Stimulated activated CD8-positive, alpha-beta memory T cell treated with anti-CD3 and anti-CD28 coated beads, Interleukin-4, amount 100 ng/mL, for 1 hour (primary cell): Measurements from ENCODE around the gene MAN1C1.
"Not testable (repeated sequence)": the region's sequence is repeated elsewhere in the genome, so short reads cannot be mapped to it uniquely, and the experiment has no call there.

Experiments used
- DNase-seq, 2 donors: peaks; one replicate each; pipeline ENCODE4 v3.0.0-alpha.2; 2020; ENCODE audit warnings: low read depth in 2 of 2, low spot score in 1 of 2

Gene MAN1C1

GRCh38 chr1:25732821-25733220 is 116.2 kb downstream of the MAN1C1 start:
- DNase-seq, result no peak

GRCh38 chr1:25733271-25733670 is 116.7 kb downstream of the MAN1C1 start:
- no peak for DNase-seq

GRCh38 chr1:25734991-25735390 is 118.4 kb downstream of the MAN1C1 start:
- not testable (repeated sequence) for DNase-seq

DNA sequence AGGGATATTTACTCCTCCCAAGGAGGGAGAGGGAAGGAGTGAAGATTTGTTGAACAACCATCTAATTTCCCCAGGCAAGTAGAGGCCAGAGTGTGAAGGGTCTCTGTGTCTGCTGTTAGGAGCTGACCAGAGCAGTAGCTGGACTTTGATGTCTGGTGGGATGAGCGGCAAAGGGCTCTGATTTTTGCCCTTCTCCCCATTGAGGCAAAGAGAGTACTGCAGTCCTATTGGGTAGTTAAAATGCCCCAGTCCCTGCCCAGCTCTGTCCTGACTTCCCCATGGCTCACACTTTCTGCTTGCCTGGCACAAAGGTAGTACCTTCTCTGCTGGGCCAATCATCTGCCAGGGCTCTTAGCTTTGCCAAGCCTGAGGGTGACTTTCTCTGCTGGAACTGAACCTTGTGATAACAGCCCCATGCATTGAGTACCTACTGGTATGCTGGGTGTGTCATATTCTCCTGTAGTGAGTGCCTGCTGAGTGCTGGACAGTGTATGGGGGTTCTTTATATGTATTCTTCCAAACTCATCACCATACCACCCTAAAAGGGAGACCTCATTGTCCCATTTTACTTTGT is 119.5 kb downstream of the MAN1C1 start:
- no peak for DNase-seq

- no peak for DNase-seq
Measured at GRCh38 chr1:25737130-25737529, 120.5 kb downstream of the MAN1C1 start.

GRCh38 chr1:25738499-25738898 is 121.9 kb downstream of the MAN1C1 start:
- no peak for DNase-seq

- DNase-seq, result no peak
Measured at GRCh38 chr1:25739341-25739740, 122.8 kb downstream of the MAN1C1 start.

GRCh38 chr1:25740071-25740470 is 123.5 kb downstream of the MAN1C1 start:
- DNase-seq, result no peak

DNA sequence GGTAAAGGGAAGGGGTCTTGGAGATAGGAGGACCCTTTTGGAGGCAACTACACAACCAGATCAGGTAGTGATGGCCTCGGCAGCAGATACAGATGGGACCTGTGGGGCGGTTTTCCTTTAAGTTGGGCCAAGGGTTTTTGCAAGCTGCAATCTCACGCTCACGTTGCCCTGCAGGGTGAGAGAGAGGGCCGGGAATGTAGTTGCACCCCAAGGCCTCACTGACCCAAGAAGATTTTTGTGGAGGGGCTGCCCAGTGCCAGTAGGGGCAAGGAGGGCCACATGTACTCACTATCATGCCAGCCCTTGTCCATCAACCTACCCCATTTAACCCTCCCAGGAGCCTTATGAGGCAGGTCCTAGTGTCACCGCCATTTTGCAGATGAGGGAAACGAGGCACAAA is 125.7 kb downstream of the MAN1C1 start:
- no peak for DNase-seq

DNA sequence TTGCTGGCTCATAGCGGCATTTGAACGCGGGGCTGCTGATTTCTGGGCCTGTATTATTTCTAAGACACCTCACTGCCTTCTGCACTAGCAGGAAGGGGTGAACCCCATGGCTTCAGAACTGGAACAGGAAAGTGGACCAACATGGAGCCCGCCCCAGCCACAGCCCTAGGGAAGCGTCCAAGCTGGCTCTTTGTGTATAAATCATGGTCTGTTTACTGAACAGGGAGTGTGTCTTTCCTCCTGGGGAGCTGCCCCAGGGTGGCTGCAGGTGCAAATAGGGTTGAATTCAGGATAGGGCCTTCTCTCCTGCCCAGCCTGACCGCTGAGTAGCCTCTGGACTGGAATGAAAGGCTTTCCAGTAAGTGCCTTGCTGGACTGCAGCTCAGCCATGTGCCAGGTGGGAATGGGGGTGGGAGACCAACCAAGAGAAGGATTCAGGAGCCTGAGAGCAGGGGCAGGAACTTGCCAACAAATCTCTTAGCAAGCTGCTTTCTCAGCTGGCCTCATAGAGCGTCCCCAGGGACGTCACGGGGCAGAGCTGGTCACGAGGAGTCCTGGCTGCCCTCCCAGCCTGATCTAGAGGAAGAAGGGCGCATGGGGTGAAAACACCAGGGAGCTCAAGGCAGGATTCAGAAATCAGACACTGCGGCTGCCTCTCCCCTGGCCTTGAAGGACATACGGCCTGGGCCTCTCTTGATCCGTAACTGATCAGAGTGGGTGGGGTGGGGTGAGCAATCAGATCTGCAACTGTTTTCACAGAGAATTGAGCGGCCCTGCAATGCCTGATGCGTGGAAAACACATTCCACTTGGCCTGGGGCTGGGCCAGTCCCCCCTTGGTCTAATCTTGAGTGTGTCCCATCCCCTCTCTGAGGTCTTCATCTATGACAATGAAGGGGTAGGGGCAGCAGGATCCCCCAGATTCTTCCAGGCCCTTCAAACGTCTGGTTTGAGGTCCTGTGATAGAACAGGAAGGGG is 126.9 kb downstream of the MAN1C1 start:
- no peak for DNase-seq

GRCh38 chr1:25744140-25744581 is 127.6 kb downstream of the MAN1C1 start:
- no peak for DNase-seq

GRCh38 chr1:25744636-25745425 is 128.2 kb downstream of the MAN1C1 start:
- DNase-seq, result no peak

GRCh38 chr1:25746299-25747045 is 129.9 kb downstream of the MAN1C1 start:
- no peak for DNase-seq

GRCh38 chr1:25747046-25747719 is 130.6 kb downstream of the MAN1C1 start:
- no peak for DNase-seq

DNA sequence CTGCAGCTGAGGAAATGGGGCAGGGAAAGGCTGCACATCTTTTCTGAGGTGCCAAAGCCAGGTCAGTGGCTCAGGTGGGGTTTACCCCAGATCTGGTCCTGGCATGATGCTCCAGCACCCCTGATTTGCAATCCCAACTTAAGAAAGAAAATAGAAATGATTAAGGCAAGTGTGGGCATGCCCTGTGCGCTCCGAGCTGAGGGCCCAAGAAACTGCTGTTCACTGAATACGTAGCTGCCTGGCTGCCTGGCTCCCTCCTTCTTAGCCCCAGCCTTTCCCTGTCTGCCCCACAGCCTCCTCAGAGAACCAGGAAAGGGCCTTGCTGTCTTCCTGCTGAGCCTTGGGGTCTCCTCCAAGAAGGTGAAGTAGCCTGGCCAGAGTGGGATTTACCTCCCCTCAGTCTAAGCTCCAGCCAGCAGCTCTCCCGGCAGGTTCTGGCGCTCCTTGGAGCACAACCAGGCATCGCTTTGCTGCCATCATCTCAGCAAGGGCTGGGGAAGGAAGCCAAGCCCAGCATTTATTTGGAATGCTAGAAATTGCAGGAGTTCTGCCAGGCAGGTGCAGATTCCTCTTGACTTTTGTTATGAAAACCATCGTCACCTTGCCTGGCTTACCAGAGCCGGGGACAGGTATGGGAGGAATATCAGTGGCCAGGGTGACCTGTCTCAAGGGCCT is 132.1 kb downstream of the MAN1C1 start:
- DNase-seq, result no peak

DNA sequence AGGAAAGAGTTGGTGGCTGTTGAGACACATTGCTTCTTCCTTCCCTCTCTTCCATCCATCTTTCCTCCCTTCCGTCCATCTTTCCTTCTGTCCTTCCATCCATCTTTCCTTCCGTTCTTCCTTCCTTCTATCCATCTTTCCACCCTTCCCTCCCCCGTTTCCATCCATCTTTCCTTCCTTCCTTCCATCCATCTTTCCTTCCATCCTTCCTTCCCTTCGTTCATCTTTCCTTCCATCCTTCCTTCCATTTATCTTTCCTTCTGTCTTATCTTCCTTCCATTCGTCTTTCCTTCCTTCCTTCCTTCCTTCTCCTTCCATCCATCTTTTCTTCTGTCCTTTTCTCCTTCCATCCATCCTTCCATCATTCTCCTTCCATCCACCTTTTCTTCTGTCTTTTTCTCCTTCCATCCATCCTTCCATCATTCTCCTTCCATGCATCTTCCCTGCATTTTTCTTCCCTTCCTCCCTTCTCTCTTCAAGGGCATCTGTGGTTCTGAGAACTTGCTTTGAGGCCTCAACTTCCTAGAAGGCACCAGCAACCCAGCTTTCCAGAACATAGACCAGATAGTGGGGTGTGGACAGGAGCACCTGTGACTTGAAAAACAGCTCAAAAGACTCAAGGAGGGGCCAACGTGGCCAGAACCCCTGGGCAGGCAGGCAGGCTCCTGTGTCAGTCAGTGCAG is 134.5 kb downstream of the MAN1C1 start:
- no peak for DNase-seq

DNA sequence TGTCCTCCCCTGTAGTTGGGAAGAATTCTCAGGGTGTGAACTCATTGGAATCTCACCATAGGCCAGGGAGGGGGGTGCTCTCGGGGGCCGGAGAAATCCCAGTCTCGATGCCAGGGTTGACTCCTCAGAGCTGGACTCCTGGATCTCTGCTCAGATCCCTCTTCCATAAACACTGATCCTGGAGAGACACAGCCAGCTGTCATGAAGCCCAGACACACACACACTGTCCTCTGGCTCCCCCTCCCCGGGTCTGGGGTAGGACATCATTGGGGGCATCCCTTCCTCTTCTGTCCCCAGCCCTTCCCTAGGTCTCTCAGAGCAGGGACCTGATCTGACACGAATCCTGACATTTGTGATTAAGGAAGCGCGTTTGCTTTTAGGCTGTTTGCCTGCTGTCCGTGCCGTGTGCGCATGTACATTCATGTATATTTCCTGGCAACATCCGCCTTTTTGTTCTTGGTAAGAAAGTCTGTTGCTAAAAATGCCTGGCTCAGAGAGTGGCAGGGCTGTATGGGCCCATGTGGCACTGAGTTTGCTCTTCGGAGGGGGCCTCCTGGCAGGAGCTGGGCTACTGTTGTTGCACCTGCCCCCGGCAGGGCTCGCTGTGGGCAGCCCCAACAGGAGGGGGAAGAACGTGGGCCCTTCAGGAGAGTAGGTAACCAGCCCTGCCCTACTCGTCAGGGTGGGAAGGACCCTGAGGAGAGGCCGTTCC is 138.0 kb downstream of the MAN1C1 start:
- no peak for DNase-seq

DNA sequence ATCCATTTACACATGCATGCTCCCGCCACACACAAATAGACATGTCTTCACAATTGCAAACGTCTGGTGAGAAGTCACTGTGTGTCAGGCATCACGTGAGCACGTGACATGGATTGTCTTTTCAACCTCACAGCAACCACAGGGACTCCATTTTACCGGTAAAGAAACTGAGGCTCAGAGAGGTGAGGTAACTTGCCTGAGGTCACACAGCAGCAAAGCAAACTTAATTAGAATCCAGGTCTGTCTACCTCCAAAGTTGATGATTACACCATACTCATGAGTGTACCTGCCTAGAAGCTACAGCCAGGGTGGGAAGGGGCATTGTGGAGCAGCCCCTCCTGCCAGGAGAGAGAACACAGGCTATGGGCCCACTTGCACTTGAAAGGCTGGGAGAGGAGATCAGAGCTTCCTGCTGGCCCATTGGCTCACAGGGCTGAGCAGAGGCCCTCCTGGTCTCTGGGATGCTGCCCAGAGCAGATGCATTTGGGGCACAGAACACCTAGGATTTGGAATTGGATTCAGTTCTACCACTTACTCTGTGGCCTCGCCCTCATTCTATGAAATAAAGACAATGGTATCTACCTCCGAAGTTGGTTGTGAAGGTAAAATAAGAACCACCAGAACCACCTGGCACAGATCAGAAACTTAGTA is 139.0 kb downstream of the MAN1C1 start:
- no peak for DNase-seq
